Mesendoderm (in vitro differentiated cells): Measurements from ENCODE around the gene C3orf18.
A peak's percentile ranks its signal among the peaks of the same experiment; 100 is the strongest.

Experiments used
- DNase-seq: peaks from one replicate; pipeline ENCODE4 v3.0.0; 2013
- H2AK5ac ChIP-seq: 2 replicates; pipeline ENCODE4 v1.6.1; 2013; ENCODE audit warnings: low read length, inconsistent platforms
- H2BK120ac ChIP-seq: 2 replicates; pipeline ENCODE4 v1.6.1; 2013; ENCODE audit warnings: low read depth, mild to moderate bottlenecking, low read length, moderate library complexity, mixed read lengths
- H2BK15ac ChIP-seq: replicated peaks from 2 replicates; pipeline ENCODE4 v1.6.1; 2013; ENCODE audit warnings: low read depth, mild to moderate bottlenecking, moderate library complexity
- H2BK5ac ChIP-seq: 2 replicates; pipeline ENCODE4 v1.6.1; 2013; ENCODE audit warnings: low read length, inconsistent platforms
- H3K18ac ChIP-seq: 2 replicates; pipeline ENCODE4 v1.6.1; 2013; ENCODE audit warnings: mild to moderate bottlenecking, low read length, mixed read lengths
- H3K23ac ChIP-seq: one replicate; pipeline ENCODE4 v1.6.1; 2013; ENCODE audit warnings: low read length
- H3K27ac ChIP-seq: 2 replicates; pipeline ENCODE4 v1.5.1; 2013; ENCODE audit warnings: low read depth, mild to moderate bottlenecking, inconsistent platforms, low read length, moderate library complexity
- H3K27me3 ChIP-seq: 2 replicates; pipeline ENCODE4 v1.6.1; 2013; ENCODE audit warnings: low read length, control low read depth, mild to moderate bottlenecking, inconsistent platforms; ENCODE audit not compliant: insufficient read depth, poor library complexity
- H3K36me3 ChIP-seq: 2 replicates; pipeline ENCODE4 v1.6.1; 2013; ENCODE audit warnings: low read length, inconsistent platforms; ENCODE audit not compliant: control insufficient read depth, insufficient read depth
- H3K4ac ChIP-seq: one replicate; pipeline ENCODE4 v1.6.1; 2013; ENCODE audit warnings: low read depth, mild to moderate bottlenecking, low read length, moderate library complexity
- H3K4me1 ChIP-seq: 2 replicates; pipeline ENCODE4 v1.6.1; 2013; ENCODE audit warnings: low read depth, low read length, inconsistent platforms; ENCODE audit not compliant: control insufficient read depth
- H3K4me2 ChIP-seq: 2 replicates; pipeline ENCODE4 v1.6.1; 2013; ENCODE audit warnings: low read length
- H3K4me3 ChIP-seq: 2 replicates; pipeline ENCODE4 v1.5.1; 2013; ENCODE audit warnings: mild to moderate bottlenecking, low read length
- H3K56ac ChIP-seq: one replicate; pipeline ENCODE4 v1.6.1; 2013; ENCODE audit warnings: low read length
- H3K79me1 ChIP-seq: 2 replicates; pipeline ENCODE4 v1.6.1; 2013; ENCODE audit warnings: low read length, inconsistent platforms
- H3K79me2 ChIP-seq: 2 replicates; pipeline ENCODE4 v1.6.1; 2013; ENCODE audit warnings: mild to moderate bottlenecking, low read length; ENCODE audit not compliant: control insufficient read depth, insufficient read depth
- H3K9ac ChIP-seq: 2 replicates; pipeline ENCODE4 v1.6.1; 2013; ENCODE audit warnings: low read length, inconsistent platforms
- H4K5ac ChIP-seq: one replicate; pipeline ENCODE4 v1.6.1; 2013; ENCODE audit warnings: low read length
- H4K8ac ChIP-seq: one replicate; pipeline ENCODE4 v1.6.1; 2013; ENCODE audit warnings: low read depth, mild to moderate bottlenecking, control low read depth, low read length, moderate library complexity
- WGBS: extraction: QIAGEN DNeasy Blood & Tissue Kit; methylation state at CpG from one replicate; pipeline ENCODE4 v1.1.7; 2013; ENCODE audit warnings: low lambda C conversion rate, missing lambda C conversion rate; ENCODE audit not compliant: insufficient coverage; ENCODE audit errors: extremely low coverage; 5-methylcytosine and 5-hydroxymethylcytosine counted together

C3orf18 gene

GRCh38 chr3:50572801-50573371, 5.3 kb upstream of the C3orf18 start:
- Histone ChIP-seq H3K9ac (no peak overlapping the region), H2BK15ac (no peak overlapping the region), H3K27ac (no peak overlapping the region), H3K4me2 (no peak overlapping the region), H4K8ac (no peak overlapping the region), H3K56ac (no peak overlapping the region), H2BK5ac (no peak overlapping the region), H3K79me2 (no peaks in the 10 kb centered on the region), H3K18ac (no peak overlapping the region), H4K5ac (no peak overlapping the region), H2BK120ac (no peak overlapping the region), H3K4me3 (no peak overlapping the region), H2AK5ac (no peak overlapping the region), H3K27me3 (no peaks in the 10 kb centered on the region), H3K4me1 (peaks cover 1% of the 10 kb centered on the region), H3K36me3 (no peaks in the 10 kb centered on the region), H3K23ac (no peak overlapping the region), H3K4ac (no peak overlapping the region), H3K79me1 (no peaks in the 10 kb centered on the region)
- no peak for DNase-seq
- WGBS: no CpG with 5 or more reads among the region's 4 CpGs

- H2AK5ac ChIP-seq: no peak overlapping the region
- no peak overlapping the region for H3K4me2 ChIP-seq
- H3K36me3 ChIP-seq: no peaks in the 10 kb centered on the region
- no peaks in the 10 kb centered on the region for H3K27me3 ChIP-seq
- H3K27ac ChIP-seq: no peak overlapping the region
- no peaks in the 10 kb centered on the region for H3K79me2 ChIP-seq
- no peak overlapping the region for H3K56ac ChIP-seq
- no peak overlapping the region for H3K4me3 ChIP-seq
- H4K5ac ChIP-seq: no peak overlapping the region
- no peak overlapping the region for H4K8ac ChIP-seq
- peaks cover 2% of the 10 kb centered on the region for H3K4me1 ChIP-seq
- no peak overlapping the region for H3K4ac ChIP-seq
- H3K18ac ChIP-seq: no peak overlapping the region
- peak; percentile 72 for DNase-seq
- no CpG with 5 or more reads among the region's 1 CpG for WGBS
- H3K23ac ChIP-seq: no peak overlapping the region
- no peak overlapping the region for H3K9ac ChIP-seq
- no peaks in the 10 kb centered on the region for H3K79me1 ChIP-seq
- no peak overlapping the region for H2BK15ac ChIP-seq
- no peak overlapping the region for H2BK5ac ChIP-seq
- no peak overlapping the region for H2BK120ac ChIP-seq
Measured at GRCh38 chr3:50572158-50572557, 4.6 kb upstream of the C3orf18 start.

GRCh38 chr3:50571486-50571885, 3.9 kb upstream of the C3orf18 start:
- Histone ChIP-seq H3K27ac (no peak overlapping the region), H2BK15ac (no peak overlapping the region), H2AK5ac (no peak overlapping the region), H3K4ac (no peak overlapping the region), H2BK5ac (no peak overlapping the region), H3K56ac (no peak overlapping the region), H2BK120ac (no peak overlapping the region), H3K79me2 (no peaks in the 10 kb centered on the region), H3K79me1 (no peaks in the 10 kb centered on the region), H3K23ac (no peak overlapping the region), H3K18ac (no peak overlapping the region), H3K4me3 (no peak overlapping the region), H3K36me3 (no peaks in the 10 kb centered on the region), H4K8ac (no peak overlapping the region), H3K4me1 (peaks cover 2% of the 10 kb centered on the region), H3K4me2 (no peak overlapping the region), H3K27me3 (peaks cover 3% of the 10 kb centered on the region), H4K5ac (no peak overlapping the region), H3K9ac (no peak overlapping the region)
- DNase-seq: no peak
- WGBS: no CpG with 5 or more reads among the region's 4 CpGs

- H3K56ac ChIP-seq: no peak overlapping the region
- no peaks in the 10 kb centered on the region for H3K79me2 ChIP-seq
- no peak overlapping the region for H4K8ac ChIP-seq
- H2BK15ac ChIP-seq: no peak overlapping the region
- no peak overlapping the region for H3K4me2 ChIP-seq
- H2AK5ac ChIP-seq: no peak overlapping the region
- H4K5ac ChIP-seq: no peak overlapping the region
- DNase-seq: no peak
- peaks cover 3% of the 10 kb centered on the region for H3K27me3 ChIP-seq
- no peaks in the 10 kb centered on the region for H3K36me3 ChIP-seq
- H3K79me1 ChIP-seq: no peaks in the 10 kb centered on the region
- H3K4me1 ChIP-seq: peaks cover 2% of the 10 kb centered on the region
- H3K9ac ChIP-seq: no peak overlapping the region
- no peak overlapping the region for H3K4me3 ChIP-seq
- H3K23ac ChIP-seq: no peak overlapping the region
- H3K18ac ChIP-seq: no peak overlapping the region
- H2BK5ac ChIP-seq: no peak overlapping the region
- no peak overlapping the region for H2BK120ac ChIP-seq
- H3K27ac ChIP-seq: no peak overlapping the region
- no CpG with 5 or more reads among the region's 5 CpGs for WGBS
- H3K4ac ChIP-seq: no peak overlapping the region
Measured at GRCh38 chr3:50570508-50571279, 3.1 kb upstream of the C3orf18 start.

GRCh38 chr3:50568947-50569749, 1.6 kb upstream of the C3orf18 start, which contains the start of gene HEMK1:
Gene HEMK1, plus strand, starts transcription at chr3:50569522. Its CDS starts 1,583 bp downstream, at chr3:50571105.
- Histone ChIP-seq H3K4me2 (peak within 1 kb of the TSS; percentile 95), H3K18ac (peak within 1 kb of the TSS; percentile 61), H3K56ac (peak within 1 kb of the TSS; percentile 98), H2BK120ac (no peak within 1 kb of the TSS), H3K27me3 (peaks cover 3% of the 10 kb centered on the region), H2BK5ac (peak within 1 kb of the TSS; percentile 86), H3K23ac (no peak within 1 kb of the TSS), H2AK5ac (no peak within 1 kb of the TSS), H3K9ac (peak within 1 kb of the TSS; percentile 94), H4K5ac (no peak within 1 kb of the TSS), H3K4me1 (peaks cover 2% of the 10 kb centered on the region), H3K4me3 (peak within 1 kb of the TSS; percentile 91), H3K4ac (no peak within 1 kb of the TSS), H3K79me2 (no peaks in the 10 kb centered on the region), H3K79me1 (no peaks in the 10 kb centered on the region), H3K36me3 (no peaks in the 10 kb centered on the region), H3K27ac (peak within 1 kb of the TSS; percentile 85), H4K8ac (no peak within 1 kb of the TSS), H2BK15ac (no peak within 1 kb of the TSS)
- no CpG with 5 or more reads among the region's 55 CpGs for WGBS
- DNase-seq: peak; percentile 97
